ENCODE measurements around the gene TMEM247.

Gene TMEM247

DNA sequence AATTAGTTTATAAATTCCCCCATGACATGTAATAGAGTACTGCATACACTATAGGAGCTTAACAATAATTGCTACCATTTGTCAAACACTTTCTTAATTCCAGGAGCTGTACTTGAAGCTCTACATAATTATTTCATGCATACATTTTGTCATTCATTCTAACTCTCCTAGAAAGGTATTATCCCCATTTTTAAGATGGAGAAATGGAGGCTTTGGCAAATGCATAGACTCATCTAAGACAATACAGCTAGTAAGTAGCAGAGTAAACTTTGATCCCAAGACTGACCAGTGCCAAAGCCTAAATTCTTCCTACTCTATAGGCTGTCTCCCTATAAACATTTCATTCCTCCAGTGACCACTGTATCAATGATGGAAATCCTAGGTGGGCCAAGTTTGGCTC is 42.6 kb upstream of the TMEM247 start:
- ChIA-PET CTCF (no interaction called here), POLR2A (no interaction called here)
- TF ChIP-seq LEF1 (IDR thresholded peaks at IDR 0.05; ENCODE audit: borderline replicate concordance): no peak
- no peak for TF ChIP-seq BHLHE40 (IDR thresholded peaks at IDR 0.05; ENCODE audit: borderline replicate concordance)
- TF ChIP-seq, protein P1, sequence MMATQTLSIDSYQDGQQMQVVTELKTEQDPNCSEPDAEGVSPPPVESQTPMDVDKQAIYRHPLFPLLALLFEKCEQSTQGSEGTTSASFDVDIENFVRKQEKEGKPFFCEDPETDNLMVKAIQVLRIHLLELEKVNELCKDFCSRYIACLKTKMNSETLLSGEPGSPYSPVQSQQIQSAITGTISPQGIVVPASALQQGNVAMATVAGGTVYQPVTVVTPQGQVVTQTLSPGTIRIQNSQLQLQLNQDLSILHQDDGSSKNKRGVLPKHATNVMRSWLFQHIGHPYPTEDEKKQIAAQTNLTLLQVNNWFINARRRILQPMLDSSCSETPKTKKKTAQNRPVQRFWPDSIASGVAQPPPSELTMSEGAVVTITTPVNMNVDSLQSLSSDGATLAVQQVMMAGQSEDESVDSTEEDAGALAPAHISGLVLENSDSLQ (IDR thresholded peaks at IDR 0.05): no peak
- TF ChIP-seq TARDBP (IDR thresholded peaks at IDR 0.05): no peak
- no peak for TF ChIP-seq FOXM1 (IDR thresholded peaks at IDR 0.05; ENCODE audit: borderline replicate concordance)
- TF ChIP-seq ZNF384 (IDR thresholded peaks at IDR 0.05): no peak
- TF ChIP-seq SP1 (IDR thresholded peaks at IDR 0.05): no peak
- TF ChIP-seq HDGF (IDR thresholded peaks at IDR 0.05; ENCODE audit: borderline replicate concordance): no peak
- TF ChIP-seq SUZ12 (IDR thresholded peaks at IDR 0.05): no peak
- no peak for TF ChIP-seq ARNT (IDR thresholded peaks at IDR 0.05)
- no peak for TF ChIP-seq CTBP1 (IDR thresholded peaks at IDR 0.05; ENCODE audit: borderline replicate concordance)
- TF ChIP-seq NFRKB (IDR thresholded peaks at IDR 0.05): no peak

DNA sequence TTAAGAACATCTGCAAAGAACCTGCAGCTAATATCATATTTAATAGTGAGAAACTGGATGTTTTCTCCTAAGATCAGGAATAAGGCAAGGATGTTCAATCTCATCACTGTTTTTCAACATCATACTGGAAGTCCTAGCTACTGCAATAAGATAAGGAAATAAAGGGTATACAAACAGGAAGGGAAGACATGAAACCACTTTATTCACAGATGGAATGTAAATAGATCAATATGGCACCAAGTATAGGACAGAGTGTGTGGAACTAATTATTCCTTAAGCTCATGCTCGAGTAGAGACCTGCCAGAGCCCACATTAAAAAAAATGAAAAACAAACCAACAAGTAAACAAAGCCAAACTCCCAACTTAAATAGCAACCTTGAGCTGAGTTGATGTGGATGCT is 41.3 kb upstream of the TMEM247 start:
- CTCF ChIA-PET: no interaction called here
- POLR2A ChIA-PET: no interaction called here

More for the DNA sequence above, 42.6 kb upstream of the TMEM247 start:
- no peak for DNase-seq (ENCODE audit: extremely low spot score)

GRCh38 chr2:46438794-46439193 is 40.6 kb upstream of the TMEM247 start:
- TF ChIP-seq ELF4 (IDR thresholded peaks at IDR 0.05) (no peak), CTBP1 (IDR thresholded peaks at IDR 0.05; ENCODE audit: borderline replicate concordance) (no peak), NFRKB (IDR thresholded peaks at IDR 0.05) (no peak), FOXM1 (IDR thresholded peaks at IDR 0.05; ENCODE audit: borderline replicate concordance) (no peak), FOXK2 (IDR thresholded peaks at IDR 0.05) (no peak)
- ChIA-PET POLR2A (no interaction called here), CTCF (no interaction called here)
- no peak for DNase-seq (ENCODE audit: extremely low spot score)

More for the DNA sequence above, 41.3 kb upstream of the TMEM247 start:
- TF ChIP-seq FOXK2 (IDR thresholded peaks at IDR 0.05) (no peak), ELF4 (IDR thresholded peaks at IDR 0.05) (no peak), CTBP1 (IDR thresholded peaks at IDR 0.05; ENCODE audit: borderline replicate concordance) (no peak), BHLHE40 (IDR thresholded peaks at IDR 0.05; ENCODE audit: borderline replicate concordance) (no peak), SUZ12 (IDR thresholded peaks at IDR 0.05) (no peak), HDGF (IDR thresholded peaks at IDR 0.05; ENCODE audit: borderline replicate concordance) (no peak), LEF1 (IDR thresholded peaks at IDR 0.05; ENCODE audit: borderline replicate concordance) (no peak), FOXA1 (IDR thresholded peaks at IDR 0.05) (no peak), L3MBTL2 (conservative IDR thresholded peaks at IDR 0.05) (no peak), TARDBP (IDR thresholded peaks at IDR 0.05) (no peak), NFRKB (IDR thresholded peaks at IDR 0.05) (no peak), SP1 (IDR thresholded peaks at IDR 0.05) (no peak), ZNF384 (IDR thresholded peaks at IDR 0.05) (no peak)
- TF ChIP-seq, protein P1 (IDR thresholded peaks at IDR 0.05): no peak
- no peak for DNase-seq (ENCODE audit: extremely low spot score)

GRCh38 chr2:46439582-46439981 is 39.8 kb upstream of the TMEM247 start:
- ChIA-PET POLR2A (no interaction called here), CTCF (interaction anchor here (0.6 kb wide), 1 partner anchor 52 kb away, joined by 4 read pairs; no protein-coding TSS in a partner anchor)
- TF ChIP-seq ZNF384 (IDR thresholded peaks at IDR 0.05): no peak
- no peak for TF ChIP-seq FOXK2 (IDR thresholded peaks at IDR 0.05)
- no peak for TF ChIP-seq ARNT (IDR thresholded peaks at IDR 0.05)
- no peak for TF ChIP-seq L3MBTL2 (conservative IDR thresholded peaks at IDR 0.05)
- TF ChIP-seq SP1 (IDR thresholded peaks at IDR 0.05): no peak
- TF ChIP-seq TARDBP (IDR thresholded peaks at IDR 0.05): no peak
- TF ChIP-seq SUZ12 (IDR thresholded peaks at IDR 0.05): no peak
- TF ChIP-seq LEF1 (IDR thresholded peaks at IDR 0.05; ENCODE audit: borderline replicate concordance): no peak
- TF ChIP-seq FOXM1 (IDR thresholded peaks at IDR 0.05; ENCODE audit: borderline replicate concordance): no peak
- TF ChIP-seq, protein P1 (IDR thresholded peaks at IDR 0.05): no peak
- no peak for TF ChIP-seq FOXA1 (IDR thresholded peaks at IDR 0.05)
- no peak for TF ChIP-seq NFRKB (IDR thresholded peaks at IDR 0.05)
- no peak for TF ChIP-seq BHLHE40 (IDR thresholded peaks at IDR 0.05; ENCODE audit: borderline replicate concordance)
- DNase-seq (ENCODE audit: extremely low spot score): no peak

- CTCF ChIA-PET: no interaction called here
- no peak for DNase-seq (ENCODE audit: extremely low spot score)
- TF ChIP-seq HDGF (IDR thresholded peaks at IDR 0.05; ENCODE audit: borderline replicate concordance) (no peak), CTBP1 (IDR thresholded peaks at IDR 0.05; ENCODE audit: borderline replicate concordance) (no peak), FOXK2 (IDR thresholded peaks at IDR 0.05) (no peak), ARNT (IDR thresholded peaks at IDR 0.05) (no peak), TARDBP (IDR thresholded peaks at IDR 0.05) (no peak), BHLHE40 (IDR thresholded peaks at IDR 0.05; ENCODE audit: borderline replicate concordance) (no peak), SUZ12 (IDR thresholded peaks at IDR 0.05) (no peak), ELF4 (IDR thresholded peaks at IDR 0.05) (no peak), FOXA1 (IDR thresholded peaks at IDR 0.05) (no peak), LEF1 (IDR thresholded peaks at IDR 0.05; ENCODE audit: borderline replicate concordance) (no peak), ZNF384 (IDR thresholded peaks at IDR 0.05) (no peak), NFRKB (IDR thresholded peaks at IDR 0.05) (no peak), L3MBTL2 (conservative IDR thresholded peaks at IDR 0.05) (no peak)
- TF ChIP-seq, protein P1 (IDR thresholded peaks at IDR 0.05): no peak
- POLR2A ChIA-PET: no interaction called here
These were observed 37.3 kb upstream of the TMEM247 start for GRCh38 chr2:46441838-46442712.
